GM21786 (cell line): ENCODE data around the gene TTC39B.

Experiments used
- ATAC-seq: cut with Tn5 transposase; IDR thresholded peaks from one replicate; pipeline ENCODE4 v1.9.1; 2021; ENCODE audit not compliant: unreplicated experiment

TTC39B gene

DNA sequence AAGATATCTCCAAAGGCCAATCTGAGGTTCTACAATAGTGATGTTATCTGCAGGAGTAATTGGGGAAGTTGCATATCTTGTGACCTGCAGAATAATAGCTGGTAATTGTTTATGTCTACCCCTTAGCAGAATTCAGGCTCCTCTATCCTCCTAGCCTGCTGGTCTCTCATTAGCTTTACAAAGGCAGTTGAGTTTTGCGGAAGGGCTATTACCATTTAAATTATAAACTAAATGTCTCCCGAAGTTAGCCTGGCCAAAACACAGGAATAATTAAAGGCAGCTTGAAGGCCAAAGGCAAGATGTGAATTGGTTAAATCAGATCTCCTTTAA lies 168.7 kb downstream of the TTC39B start:
- no peak for ATAC-seq

DNA sequence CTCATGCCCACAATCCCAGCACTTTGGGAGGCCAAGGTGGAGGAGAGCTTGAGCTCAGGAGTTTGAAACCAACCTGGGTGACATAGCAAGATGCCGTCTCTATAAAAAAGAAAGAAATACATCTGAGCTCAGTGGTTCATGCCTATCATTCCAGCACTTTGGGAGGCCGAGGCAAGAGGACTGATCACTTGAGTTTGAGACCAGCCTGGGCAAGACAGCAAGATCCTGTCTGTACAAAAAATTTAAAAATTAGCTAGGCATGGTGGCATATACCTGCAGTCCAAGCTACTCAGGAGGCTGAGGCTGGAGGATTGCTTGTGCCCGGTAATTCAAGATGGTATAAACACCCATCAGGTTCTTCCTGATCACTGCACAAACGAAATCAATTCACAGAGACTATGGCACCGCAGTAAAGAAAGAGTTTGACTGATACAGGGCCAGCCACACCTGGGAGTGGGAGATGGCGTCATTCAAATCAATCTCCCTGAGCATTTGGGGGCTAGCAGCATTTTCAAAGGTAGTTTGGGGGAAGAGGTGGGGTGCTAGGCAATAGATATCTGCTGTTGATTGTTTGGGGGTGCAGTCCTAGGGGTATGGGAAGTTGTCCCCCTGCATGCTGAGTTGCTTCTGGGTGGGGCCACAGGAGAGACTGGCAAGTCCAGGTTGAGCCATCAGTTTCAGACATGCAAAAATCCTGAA lies 169.2 kb downstream of the TTC39B start:
- no peak for ATAC-seq

GRCh38 chr9:15137089-15137488 lies 169.9 kb downstream of the TTC39B start:
- ATAC-seq = no peak

GRCh38 chr9:15136646-15137045 lies 170.4 kb downstream of the TTC39B start:
- no peak for ATAC-seq

DNA sequence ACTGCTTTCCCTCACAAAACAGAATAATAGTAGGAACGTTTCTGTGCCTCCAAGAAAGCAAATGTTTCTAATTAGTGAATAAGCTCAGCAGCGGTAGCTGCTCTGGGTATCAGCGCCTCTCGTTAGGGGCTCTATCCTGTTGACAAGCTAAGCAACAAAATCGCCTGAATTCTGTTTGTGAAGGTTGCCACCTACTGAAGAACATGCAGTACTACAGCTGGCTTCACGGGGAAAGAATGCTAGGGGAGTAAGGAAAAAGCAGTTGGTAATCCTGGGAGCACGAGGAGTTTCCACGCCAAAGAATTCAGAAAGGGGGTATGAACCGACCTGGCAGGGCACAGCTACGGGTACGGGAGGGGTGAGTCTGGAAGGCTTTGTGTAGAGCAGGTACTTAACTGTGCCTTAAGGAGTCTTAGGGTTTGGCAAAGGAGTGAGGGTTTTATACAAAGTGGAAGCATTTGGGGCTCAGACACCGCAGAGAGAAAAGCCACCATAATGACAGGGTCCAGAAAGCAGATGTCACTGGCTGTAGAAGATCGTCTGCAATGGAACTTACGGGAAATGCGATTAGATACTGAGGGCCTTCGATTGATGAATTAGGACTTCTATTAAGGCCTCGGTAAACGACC lies 171.7 kb downstream of the TTC39B start:
- peak; percentile 89 for ATAC-seq

DNA sequence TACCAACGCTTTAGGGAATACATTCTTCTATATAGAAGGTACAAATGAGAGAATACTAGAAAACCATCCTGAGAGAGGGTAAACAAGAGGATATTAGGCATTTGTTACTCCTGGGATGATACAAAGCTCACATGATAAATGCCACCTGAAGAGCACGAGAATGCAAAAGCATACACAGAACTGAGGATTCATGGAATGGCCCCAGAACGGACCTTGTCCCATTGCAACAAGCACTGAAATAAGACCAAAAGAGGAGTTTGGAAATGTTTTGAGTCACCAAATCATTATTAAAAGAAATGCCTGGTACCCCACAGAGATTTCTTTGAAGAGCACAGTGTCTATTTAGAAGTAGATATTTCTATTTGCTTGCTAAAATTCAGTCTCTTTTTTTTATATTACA lies 173.5 kb downstream of the TTC39B start:
- no peak for ATAC-seq

- ATAC-seq = no peak
These were observed 174.9 kb downstream of the TTC39B start for GRCh38 chr9:15132091-15132490.

DNA sequence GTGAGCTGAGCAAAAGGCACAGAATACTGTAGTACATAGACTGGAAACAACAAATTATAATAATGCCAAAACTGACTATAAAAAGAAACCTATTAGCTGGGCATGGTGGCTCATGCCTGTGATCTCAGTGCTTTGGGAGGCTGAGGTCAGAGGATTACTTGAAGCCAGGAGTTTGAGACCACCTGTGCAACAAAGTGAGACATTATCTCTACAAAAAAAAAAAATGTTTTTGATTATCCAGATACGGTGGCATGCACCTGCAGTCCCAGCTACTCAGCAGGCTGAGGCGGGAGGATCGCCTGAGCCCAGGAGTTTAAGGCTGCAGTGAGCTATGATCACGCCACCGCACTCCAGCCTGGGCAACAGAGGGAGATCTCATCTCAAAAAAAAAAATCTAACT lies 175.9 kb downstream of the TTC39B start:
- no peak for ATAC-seq

- no peak for ATAC-seq
These were observed 179.2 kb downstream of the TTC39B start for GRCh38 chr9:15127831-15128230.

GRCh38 chr9:15121630-15122029 lies 185.4 kb downstream of the TTC39B start:
- no peak for ATAC-seq

DNA sequence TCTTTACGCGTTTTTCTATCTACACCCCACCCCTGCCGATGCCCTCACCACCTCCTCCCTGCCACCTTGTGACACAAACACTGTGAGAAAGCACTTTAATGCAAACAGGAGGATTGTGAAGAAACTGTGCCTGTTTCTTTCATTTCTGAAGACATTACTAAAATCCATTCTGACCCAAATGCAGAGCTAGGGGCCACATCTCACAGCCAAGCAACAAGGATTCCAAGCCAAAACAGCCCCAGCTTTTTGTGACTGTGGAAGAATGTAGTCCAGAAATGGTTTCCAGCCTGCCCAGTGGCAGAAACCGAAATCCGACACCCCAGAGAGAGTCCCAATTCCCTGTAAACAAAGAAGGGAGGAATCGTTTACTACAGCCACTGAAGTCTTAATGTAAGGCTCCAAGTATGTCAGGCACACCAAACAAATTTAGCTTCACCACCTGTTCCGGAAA lies 190.9 kb downstream of the TTC39B start:
- no peak for ATAC-seq

- no peak for ATAC-seq
These were observed 191.3 kb downstream of the TTC39B start for GRCh38 chr9:15115702-15116101.

DNA sequence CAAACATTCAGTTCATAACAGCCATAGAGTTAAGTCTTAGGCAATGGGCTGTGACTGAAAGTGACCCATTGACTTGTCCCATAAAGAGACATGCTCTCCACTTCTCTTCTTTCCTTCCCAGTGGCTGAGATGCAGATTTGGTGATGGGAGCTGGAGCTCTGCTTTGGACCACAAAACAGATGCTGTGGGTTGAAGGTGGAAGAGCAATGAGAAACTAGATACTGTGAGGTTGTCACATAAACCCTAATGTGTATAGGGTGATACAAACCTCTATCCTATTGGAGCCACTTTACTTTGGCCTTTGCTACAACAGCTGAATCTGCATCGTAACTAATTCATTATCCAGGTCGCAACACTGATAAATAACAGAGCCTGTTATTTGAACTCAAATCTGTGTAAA lies 192.0 kb downstream of the TTC39B start:
- ATAC-seq = no peak
